Adrenal gland (tissue), 5 donors: ENCODE data around the gene IGFBP1.

ENCODE experiments used
- POLR2A ChIP-seq, 2 donors: fragments of 450-650 bp; IDR thresholded peaks; one replicate each; pipeline ENCODE4 v1.6.1; 2017; ENCODE audit warnings: antibody characterized with exemption in 2 of 2, mild to moderate bottlenecking in 2 of 2, moderate library complexity in 1 of 2
- TF ChIP-seq, protein P1 (sequence below), 6 experiments: fragments of 450-650 bp in 4 of 6; fragments of 200-600 bp in 2 of 6; sonication (generic) in 1 of 6; IDR thresholded peaks; 1 replicate in 5 of 6; 2 replicates in 1 of 6; pipeline versions ENCODE4 v1.5.1 to v1.8.0; 2016 to 2021; ENCODE audit warnings: antibody characterized with exemption in 6 of 6, mild to moderate bottlenecking in 2 of 6, moderate library complexity in 1 of 6
- donor health status: DM: no; HTN: no; CAD: no.

DNA sequence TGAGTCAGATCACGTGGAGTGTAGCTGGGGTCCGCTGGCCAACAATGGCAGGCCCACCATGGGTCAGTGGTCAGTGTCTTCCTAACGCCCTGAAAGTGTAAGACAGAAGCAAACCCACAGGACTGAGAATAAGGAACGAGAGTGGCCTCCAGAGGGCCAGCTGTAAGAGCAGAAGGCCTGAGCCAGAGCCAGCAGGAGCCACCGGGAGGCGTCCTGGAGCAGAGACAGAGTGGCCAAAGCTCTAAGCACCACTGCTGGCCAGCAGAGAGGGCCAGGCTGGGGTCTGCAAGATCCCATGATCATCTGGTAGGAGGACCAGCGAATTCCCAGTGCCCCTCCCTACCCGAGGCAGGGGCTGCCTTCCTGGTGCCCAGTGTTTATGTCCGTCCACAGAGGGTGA is 24.6 kb upstream of the IGFBP1 start:
- TF ChIP-seq, protein P1, sequence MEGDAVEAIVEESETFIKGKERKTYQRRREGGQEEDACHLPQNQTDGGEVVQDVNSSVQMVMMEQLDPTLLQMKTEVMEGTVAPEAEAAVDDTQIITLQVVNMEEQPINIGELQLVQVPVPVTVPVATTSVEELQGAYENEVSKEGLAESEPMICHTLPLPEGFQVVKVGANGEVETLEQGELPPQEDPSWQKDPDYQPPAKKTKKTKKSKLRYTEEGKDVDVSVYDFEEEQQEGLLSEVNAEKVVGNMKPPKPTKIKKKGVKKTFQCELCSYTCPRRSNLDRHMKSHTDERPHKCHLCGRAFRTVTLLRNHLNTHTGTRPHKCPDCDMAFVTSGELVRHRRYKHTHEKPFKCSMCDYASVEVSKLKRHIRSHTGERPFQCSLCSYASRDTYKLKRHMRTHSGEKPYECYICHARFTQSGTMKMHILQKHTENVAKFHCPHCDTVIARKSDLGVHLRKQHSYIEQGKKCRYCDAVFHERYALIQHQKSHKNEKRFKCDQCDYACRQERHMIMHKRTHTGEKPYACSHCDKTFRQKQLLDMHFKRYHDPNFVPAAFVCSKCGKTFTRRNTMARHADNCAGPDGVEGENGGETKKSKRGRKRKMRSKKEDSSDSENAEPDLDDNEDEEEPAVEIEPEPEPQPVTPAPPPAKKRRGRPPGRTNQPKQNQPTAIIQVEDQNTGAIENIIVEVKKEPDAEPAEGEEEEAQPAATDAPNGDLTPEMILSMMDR (IDR thresholded peaks at IDR 0.05), result no peak
- TF ChIP-seq POLR2A (IDR thresholded peaks at IDR 0.05), result no peak
